T-helper 9 cell (primary cell): ENCODE measurements around the gene ADGRE2.

Source experiments
- DNase-seq: peaks from one replicate; pipeline ENCODE4 v3.0.0-alpha.2; 2020

ADGRE2 gene

DNA sequence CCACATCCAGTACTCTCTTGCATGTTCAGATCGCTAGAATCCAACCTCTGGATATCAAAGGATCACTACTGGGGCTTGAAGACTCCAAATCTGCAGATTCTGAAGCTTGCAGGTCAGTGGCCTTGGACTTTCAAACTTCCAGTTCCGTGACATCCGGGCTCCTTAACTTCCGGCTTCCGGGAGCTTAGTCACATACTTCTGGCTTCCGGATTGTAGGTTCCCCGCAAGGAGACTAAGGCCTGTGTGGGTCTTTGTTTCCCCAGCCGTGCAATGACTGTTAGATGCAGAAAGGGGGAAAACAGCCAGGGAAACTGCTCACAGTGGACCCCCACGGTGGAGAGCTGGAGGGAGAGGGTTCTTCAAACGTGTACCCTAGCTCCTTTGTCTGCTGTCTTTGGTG lies 47.2 kb downstream of the ADGRE2 start:
- DNase-seq: no peak

DNA sequence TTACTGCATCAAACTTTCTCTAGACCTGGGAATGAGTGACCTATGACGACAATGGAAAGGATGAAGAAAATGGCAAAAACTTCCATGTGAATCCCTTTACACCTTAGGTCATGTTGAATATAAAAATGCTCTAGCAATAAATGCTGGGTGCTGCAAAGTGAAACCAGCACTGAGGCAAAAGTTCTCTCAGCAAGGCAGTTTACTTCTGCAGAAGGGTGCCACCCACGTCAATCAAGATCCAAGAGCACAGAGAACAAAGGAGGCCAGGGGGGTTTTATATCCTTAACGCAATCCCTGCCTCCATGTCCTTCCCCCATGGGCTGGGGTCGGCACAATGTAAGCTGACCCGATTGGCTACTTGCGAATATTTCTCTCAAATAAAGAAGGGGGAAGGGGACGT lies 49.8 kb downstream of the ADGRE2 start:
- no peak for DNase-seq

DNA sequence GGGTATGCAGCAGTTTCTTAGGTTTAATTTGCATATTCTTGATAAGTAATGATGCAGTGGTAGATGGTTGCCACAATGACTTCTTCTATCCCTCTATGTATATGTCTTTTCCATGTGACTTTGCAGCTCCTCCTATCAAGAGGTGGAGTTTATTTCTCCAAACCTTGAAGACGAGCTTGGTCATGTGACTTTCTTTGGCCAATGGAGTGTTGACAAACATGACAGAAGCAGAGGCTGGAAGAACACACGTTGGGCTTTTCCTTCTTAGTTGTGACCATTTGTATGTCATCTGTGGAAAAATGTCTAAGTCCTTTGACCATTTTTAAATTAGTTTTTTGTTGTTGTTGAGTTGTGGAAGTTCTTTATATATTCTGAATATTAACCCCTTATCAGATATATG lies 56.2 kb downstream of the ADGRE2 start:
- DNase-seq: no peak

DNA sequence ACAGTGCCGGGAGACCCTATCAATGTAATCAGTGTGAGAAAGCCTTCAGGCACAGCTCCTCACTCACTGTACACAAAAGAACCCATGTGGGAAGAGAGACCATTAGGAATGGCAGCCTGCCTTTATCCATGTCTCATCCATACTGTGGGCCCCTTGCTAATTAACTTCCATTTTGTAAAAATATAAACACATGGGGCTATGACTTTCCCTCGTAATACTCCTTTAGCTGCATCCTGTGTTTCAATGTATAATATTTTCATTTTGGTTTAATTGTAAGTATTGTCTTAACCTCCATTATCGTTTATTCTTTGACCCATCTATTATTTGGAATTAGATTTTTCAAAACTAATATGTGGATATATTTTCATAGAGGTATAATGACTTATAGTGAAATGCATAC lies 59.2 kb downstream of the ADGRE2 start:
- no peak for DNase-seq

DNA sequence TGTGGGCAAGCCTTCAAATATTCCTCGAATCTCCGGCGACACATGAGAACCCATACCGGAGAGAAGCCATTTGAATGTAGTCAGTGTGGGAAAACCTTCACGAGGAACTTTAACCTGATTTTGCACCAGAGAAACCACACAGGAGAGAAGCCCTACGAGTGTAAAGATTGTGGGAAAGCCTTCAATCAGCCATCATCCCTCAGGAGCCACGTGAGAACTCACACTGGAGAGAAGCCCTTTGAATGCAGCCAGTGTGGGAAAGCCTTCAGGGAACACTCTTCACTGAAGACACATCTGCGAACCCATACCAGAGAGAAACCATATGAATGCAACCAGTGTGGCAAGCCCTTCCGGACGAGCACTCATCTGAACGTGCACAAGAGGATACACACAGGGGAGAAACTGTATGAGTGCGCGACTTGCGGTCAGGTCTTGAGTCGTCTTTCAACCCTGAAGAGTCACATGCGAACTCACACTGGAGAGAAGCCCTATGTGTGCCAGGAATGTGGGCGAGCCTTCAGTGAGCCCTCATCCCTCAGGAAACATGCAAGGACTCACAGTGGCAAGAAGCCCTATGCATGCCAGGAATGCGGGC lies 59.7 kb downstream of the ADGRE2 start:
- DNase-seq: no peak

DNA sequence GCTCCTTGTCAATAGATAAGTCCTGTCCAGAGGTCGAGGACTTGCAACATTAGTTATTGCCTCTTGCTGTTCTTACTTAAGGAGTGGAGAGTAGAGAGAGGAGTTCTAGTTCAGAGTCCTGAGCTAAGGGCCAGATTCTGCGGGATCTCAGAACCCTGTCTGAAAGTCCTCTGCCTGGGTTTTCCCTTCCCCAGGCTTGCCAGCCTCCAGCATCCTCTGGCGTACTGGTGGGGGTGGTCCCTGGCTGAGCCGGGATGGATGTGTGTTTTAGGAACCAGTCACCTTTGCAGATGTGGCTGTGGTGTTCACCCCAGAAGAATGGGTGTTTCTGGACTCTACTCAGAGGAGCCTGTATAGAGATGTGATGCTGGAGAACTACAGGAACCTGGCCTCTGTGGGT lies 62.5 kb downstream of the ADGRE2 start:
- DNase-seq: no peak

DNA sequence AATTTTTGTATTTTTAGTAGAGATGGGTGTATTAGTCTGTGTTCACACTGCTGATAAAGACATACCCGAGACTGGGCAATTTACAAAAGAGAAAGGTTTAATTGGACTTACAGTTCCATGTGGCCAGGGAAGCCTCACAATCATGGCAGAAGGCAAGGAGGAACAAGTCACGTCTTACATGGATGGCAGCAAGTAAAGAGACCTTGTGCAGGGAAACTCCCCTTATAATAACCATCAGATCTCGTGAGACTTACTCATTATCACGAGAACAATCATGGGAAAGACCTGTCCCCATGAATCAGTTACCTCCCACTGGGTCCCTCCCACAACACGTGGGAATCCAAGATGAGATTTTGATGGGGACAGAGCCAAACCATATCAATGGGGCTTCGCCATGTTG lies 73.9 kb downstream of the ADGRE2 start:
- no peak for DNase-seq

DNA sequence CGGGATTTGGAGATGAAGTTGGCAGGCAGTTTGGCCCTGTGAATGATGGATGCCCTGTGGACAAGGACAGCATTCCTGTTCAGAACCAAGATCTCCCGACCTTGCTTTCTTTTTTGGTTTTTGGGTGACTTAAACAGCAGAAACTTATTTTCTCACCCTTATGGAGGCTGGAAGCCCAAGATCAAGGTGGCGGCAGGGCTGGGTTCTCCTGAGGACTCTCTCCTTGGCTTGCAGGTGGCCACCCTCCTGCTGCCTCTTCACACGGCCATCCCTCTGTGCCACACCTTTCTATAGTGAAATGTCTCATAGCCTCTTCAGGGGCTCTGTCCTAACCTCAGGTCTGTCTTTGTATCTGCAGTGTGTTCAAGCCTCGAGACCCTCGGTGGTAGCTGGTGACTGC lies 74.5 kb downstream of the ADGRE2 start:
- DNase-seq: no peak

DNA sequence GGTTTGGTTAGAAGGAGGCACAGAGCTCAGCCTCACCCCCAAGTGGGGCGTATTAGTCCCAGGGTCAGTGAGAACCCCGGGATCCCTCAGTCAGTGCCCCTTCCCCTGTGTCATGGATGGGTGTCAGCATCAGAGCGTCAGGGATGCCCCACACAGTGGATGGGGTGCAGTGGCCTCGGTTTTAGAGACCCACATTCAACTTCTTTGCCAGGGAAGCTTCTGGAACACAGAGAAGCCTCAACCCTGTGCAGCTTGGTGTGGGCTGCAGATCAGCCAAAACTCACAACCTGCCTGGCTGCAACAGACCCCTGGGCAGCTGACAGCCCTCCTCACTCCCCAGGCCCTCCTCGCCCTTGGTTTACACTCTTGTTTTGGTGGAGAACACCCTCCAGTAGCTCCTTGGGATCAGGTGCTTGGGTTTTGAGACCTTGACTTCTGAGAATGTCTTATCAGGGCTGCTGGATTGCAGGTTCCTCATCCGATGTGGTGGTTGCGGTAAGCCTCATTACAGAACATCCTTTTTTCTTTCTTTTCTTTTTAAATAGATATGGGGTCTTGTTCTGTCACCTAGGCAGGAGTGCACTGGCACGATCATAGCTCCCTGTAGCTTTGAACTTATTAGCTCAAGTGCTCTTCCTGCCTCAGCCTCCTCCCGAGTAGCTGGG lies 77.5 kb downstream of the ADGRE2 start:
- no peak for DNase-seq

DNA sequence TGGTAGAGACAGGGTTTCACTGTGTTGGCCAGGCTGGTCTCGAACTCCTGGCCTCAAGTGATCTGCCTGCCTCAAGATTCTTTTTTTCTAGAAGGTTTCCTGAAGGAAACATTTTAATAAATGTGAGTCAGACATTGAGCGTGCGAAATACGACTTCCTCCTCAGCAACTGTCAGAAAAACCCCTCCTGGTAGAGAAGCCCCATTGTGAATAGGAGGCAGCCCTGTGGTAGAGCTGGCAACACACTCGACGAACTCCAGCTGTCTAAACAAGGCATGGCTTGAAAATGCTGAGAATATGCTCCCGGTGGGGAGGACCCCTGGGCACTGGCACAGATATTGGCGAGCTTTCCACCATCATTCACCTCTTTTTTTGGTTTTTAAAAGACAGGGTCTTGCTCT lies 78.7 kb downstream of the ADGRE2 start:
- DNase-seq: no peak

DNA sequence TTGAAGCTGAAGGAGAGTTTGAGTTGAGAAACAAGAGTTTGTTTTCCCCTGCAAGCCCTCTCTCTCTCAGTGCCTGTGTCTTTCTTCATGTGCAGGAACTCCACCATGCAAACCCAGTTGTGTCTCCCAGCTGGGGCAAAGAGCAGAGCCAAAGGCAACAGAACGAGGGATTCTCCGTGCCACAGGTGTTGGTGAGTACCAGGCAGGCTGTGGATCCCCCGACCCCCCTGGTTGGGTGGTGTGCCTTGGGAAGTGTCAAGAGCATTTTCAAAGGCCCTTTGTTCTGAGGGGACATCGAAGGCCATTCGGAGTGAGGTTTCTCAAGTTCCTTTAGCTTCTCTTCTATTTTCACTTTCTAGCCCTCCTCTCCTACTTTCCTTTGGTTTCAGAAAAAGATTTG lies 82.9 kb downstream of the ADGRE2 start:
- no peak for DNase-seq

DNA sequence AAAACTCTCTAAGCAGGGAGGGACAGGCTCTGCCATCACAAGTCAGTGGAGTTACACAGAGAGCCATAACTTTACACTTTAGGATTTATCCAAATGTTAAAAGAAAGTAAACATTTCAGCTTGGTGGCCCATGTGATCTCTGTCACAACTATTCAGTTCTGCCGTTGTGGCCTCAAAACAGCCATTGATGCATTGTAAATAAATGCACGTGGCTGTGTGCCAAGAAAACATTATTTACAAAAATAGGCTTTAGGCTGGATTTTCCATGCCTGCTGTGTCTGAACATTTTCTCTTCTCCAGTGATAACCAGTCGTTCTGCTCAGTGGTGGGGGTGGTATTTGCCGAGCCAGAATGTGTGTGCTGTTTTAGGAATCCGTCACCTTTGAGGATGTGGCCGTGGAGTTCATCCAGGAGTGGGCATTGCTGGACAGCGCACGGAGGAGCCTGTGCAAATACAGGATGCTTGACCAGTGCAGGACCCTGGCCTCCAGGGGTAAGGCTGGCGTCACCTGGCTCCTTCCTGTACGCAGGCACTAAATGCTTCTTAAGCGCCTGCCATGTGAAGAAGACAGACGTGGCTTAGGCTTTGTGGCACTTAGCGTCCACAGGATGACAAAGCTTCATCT lies 83.6 kb downstream of the ADGRE2 start:
- no peak for DNase-seq

DNA sequence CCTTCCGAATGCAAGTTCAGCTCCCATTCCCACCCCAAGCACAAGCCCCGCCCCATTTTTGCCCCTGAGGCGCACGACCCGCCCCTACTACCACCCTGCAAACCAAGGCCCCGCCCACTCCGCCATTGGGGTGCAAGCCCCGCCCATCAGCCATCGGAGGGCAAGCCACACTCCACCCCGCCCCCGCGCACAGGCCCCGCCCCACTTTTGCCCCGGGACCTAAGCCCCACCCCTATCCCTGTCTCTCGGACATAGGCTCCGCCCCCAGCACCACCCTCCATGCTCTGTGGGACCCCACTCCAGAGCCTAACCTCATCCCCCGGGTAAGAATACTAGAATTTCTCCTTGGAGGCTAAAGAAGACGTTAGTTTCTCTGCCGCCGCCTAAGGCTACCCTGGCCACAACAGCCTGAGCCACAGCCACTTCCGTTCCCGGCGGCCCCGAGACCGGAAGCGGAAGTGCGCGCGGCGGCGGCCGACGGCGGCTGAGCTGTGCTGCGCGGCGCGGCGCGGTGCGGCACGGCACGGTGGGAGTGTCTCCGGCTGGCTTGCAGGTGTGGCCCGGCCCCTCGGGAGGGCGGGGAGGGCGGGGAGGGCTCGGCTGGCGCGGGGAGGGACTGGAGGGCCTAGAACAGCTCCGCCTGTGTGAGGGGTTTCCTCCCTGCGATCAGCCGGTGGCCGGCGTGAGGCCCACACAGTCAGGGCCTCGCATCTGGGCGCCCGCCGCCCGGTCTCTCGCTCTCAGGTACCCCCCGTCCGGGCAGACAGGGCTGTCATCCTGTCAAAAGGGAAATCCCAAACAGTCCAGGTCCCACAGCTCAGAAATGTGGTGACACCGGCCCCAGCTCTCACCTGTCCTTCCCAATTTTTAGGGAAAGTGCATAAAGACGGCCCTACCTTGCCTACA lies 88.5 kb downstream of the ADGRE2 start, which contains the start of gene ZNF333:
Gene ZNF333, plus strand, starts transcription at position 451 of the 906 bp plus-strand sequence. CDS start 3,444 bp downstream, outside the sequence.
- DNase-seq: peak; percentile 98

DNA sequence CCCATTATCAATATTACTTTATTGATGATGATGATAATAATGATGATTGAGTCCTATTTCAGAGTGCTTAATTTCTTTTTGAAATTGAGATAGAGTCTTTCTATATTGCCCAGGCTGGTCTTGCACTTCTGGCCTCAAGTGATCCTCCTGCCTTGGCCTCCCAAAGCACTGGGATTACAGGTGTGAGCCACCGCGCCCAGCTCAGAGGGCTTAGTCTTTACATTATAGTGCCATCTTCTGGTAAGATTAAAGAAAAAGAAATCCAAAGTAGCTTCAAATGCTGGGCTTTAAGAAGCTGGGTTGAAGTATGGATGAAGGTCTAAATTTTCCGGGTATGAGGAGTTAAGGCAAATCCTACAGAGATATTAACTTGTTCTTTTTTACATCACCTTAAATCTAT lies 91.9 kb downstream of the ADGRE2 start:
- DNase-seq: peak; percentile 10

DNA sequence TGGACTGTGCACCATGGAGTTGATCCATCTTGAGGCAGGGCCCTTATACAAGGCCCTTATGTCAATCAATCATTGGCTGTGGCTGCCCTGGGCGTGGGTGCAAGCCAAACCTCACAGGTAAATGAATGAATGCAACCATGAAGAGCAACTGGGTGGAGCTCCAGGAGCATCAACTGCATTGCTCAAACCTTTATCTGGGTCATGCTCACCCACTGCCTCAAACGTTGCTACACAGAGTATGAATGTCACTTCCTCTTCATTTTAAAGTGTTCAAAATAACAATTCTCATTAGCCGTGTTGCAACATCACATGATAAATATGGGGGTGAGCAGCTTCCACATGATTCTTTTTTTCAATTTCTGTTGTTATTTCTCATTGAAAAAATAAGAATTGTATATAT lies 94.9 kb downstream of the ADGRE2 start:
- no peak for DNase-seq
